Stomach (tissue), 4 donors: ENCODE measurements around the gene LINC01488.

Source experiments
- CTCF ChIP-seq, 7 experiments: fragments of 450-650 bp in 4 of 7; fragments of 200-600 bp in 3 of 7; sonication (generic) in 3 of 7; IDR thresholded peaks; one replicate each; pipeline ENCODE4 v1.5.1; 2016 to 2019; ENCODE audit warnings: antibody characterized with exemption in 7 of 7, control low read depth in 2 of 7, mild to moderate bottlenecking in 1 of 7
- POLR2A ChIP-seq, 4 donors: fragments of 450-650 bp; IDR thresholded peaks; one replicate each; pipeline ENCODE4 v1.6.1; 2016; ENCODE audit warnings: antibody characterized with exemption in 4 of 4, control low read depth in 2 of 4, mild to moderate bottlenecking in 1 of 4, moderate library complexity in 1 of 4

- no peak for TF ChIP-seq CTCF (IDR thresholded peaks at IDR 0.05)
- no peak for TF ChIP-seq POLR2A (IDR thresholded peaks at IDR 0.05)
These were observed 15.4 kb upstream of the LINC01488 start for GRCh38 chr11:69466039-69466438.
